Smooth muscle cell (in vitro differentiated cells): ENCODE data around the gene ATP8A2. TPM values are rescaled to one million over a fixed set of nuclear protein-coding genes. Genes with fewer than 3 reads are reported as not detected.

ENCODE experiments used
- DNase-seq: peaks from one replicate; lab custom pipeline; 2025; ENCODE audit not compliant: unreplicated experiment; lab: John Stamatoyannopoulos, UW
- H2AFZ ChIP-seq: fragments of 200-600 bp; sonication (generic); 2 replicates; pipeline ENCODE4 v1.6.0; 2016; ENCODE audit warnings: antibody characterized with exemption, low read depth, mild to moderate bottlenecking
- H3F3A ChIP-seq: fragments of 200-600 bp; sonication (generic); 2 replicates; pipeline ENCODE4 v1.6.0; 2017; ENCODE audit warnings: antibody characterized with exemption, low read depth
- H3K27ac ChIP-seq: fragments of 200-600 bp; sonication (generic); 2 replicates; pipeline ENCODE4 v1.5.1; 2016; ENCODE audit warnings: low read depth, mild to moderate bottlenecking
- H3K27me3 ChIP-seq: fragments of 200-600 bp; sonication (generic); 2 replicates; pipeline ENCODE4 v1.6.1; 2016; ENCODE audit warnings: low read depth, mild to moderate bottlenecking
- H3K36me3 ChIP-seq: fragments of 200-600 bp; sonication (generic); 2 replicates; pipeline ENCODE4 v1.5.1; 2016; ENCODE audit warnings: low read depth
- H3K4me1 ChIP-seq: fragments of 200-600 bp; sonication (generic); 2 replicates; pipeline ENCODE4 v1.5.1; 2016; ENCODE audit warnings: low read depth
- H3K4me2 ChIP-seq: fragments of 200-600 bp; sonication (generic); 2 replicates; pipeline ENCODE4 v1.6.0; 2016; ENCODE audit warnings: mild to moderate bottlenecking
- H3K4me3 ChIP-seq: fragments of 200-600 bp; sonication (generic); 2 replicates; pipeline ENCODE4 v1.5.1; 2016; ENCODE audit warnings: mild to moderate bottlenecking
- H3K79me2 ChIP-seq: fragments of 200-600 bp; sonication (generic); 2 replicates; pipeline ENCODE4 v1.6.0; 2016; ENCODE audit warnings: low read depth, mild to moderate bottlenecking
- H3K9ac ChIP-seq: fragments of 200-600 bp; sonication (generic); 2 replicates; pipeline ENCODE4 v1.6.0; 2016; ENCODE audit warnings: low read depth
- H3K9me3 ChIP-seq: fragments of 200-600 bp; sonication (generic); replicated peaks from 2 replicates; pipeline ENCODE4 v1.5.1; 2016; ENCODE audit warnings: low read depth
- H4K20me1 ChIP-seq: fragments of 200-600 bp; sonication (generic); 2 replicates; pipeline ENCODE4 v1.6.0; 2016; ENCODE audit warnings: low read depth
- CTCF ChIP-seq: fragments of 200-600 bp; sonication (generic); IDR thresholded peaks from 2 replicates; pipeline ENCODE4 v1.5.1; 2017; ENCODE audit warnings: borderline replicate concordance, mild to moderate bottlenecking, antibody characterized with exemption; ENCODE audit not compliant: insufficient read depth, poor library complexity, severe bottlenecking
- WGBS: methylation state at CpG from one replicate; pipeline ENCODE4 v1.1.7; 2016; ENCODE audit warnings: low lambda C conversion rate; 5-methylcytosine and 5-hydroxymethylcytosine counted together
- polyA plus RNA-seq: library from polyadenylated mRNA; unstranded; fragments of >200 nt; fragmentation: Nextera tagmentation; extraction: Ambion mirVana; gene quantifications from 2 replicates; pipeline ENCODE4 v1.2.1, GENCODE V29; 2016
- total RNA-seq: library from RNA; depleted of rRNA; stranded (reverse); fragments of >200 nt; gene quantifications from 2 replicates; pipeline ENCODE4 v1.2.3, GENCODE V29; 2014

The ATP8A2 gene
- total RNA-seq (under 0.01 and 0.04 TPM in 2 replicates), polyA plus RNA-seq (0.06 TPM in 1 of 2 replicates, not detected in the other)

- H3K4me2 ChIP-seq, result peak within 1 kb of the TSS; percentile 89
- H4K20me1 ChIP-seq, result no peaks in the 10 kb centered on the region
- no peaks in the 10 kb centered on the region for H3K36me3 ChIP-seq
- no peaks in the 10 kb centered on the region for H3K79me2 ChIP-seq
- no peak for DNase-seq
- no peak for TF ChIP-seq CTCF
- 3% methylated on average over 20 of the region's 58 CpGs for WGBS
- no peaks in the 10 kb centered on the region for H3K9me3 ChIP-seq
- no peaks in the 10 kb centered on the region for H3F3A ChIP-seq
- peak within 1 kb of the TSS; percentile 62 for H3K4me3 ChIP-seq
- H3K27ac ChIP-seq, result no peak within 1 kb of the TSS
- H3K27me3 ChIP-seq, result peaks cover 79% of the 10 kb centered on the region
- H3K9ac ChIP-seq, result no peak within 1 kb of the TSS
- H2AFZ ChIP-seq, result no peak within 1 kb of the TSS
- H3K4me1 ChIP-seq, result no peaks in the 10 kb centered on the region
These were observed at the start of gene ATP8A2 for GRCh38 chr13:25371875-25372283. Gene ATP8A2, plus strand, starts transcription at chr13:25371974. Its CDS starts 239 bp downstream, at chr13:25372213.

DNA sequence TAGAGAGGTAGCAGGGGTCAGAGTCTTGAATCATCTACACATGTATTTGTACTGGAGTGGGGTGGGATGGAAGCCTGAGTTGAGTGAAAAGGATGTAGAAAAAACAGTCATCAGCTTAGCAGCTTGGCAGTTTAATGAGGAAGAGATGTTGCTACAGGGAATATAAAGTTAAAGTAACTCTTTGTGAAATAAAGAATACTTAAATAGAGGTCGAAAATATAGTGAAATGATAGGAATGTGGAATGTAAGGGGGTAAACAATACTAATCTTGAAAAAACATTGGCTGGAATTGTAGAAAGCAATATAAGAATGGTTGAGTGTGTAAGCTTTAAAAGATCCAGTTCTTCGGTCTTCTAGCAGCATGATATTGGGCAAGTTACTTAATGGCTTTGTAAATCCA, 47.7 kb upstream of the ATP8A2 start:
- Histone ChIP-seq H3K27ac (no peak overlapping the region), H3K4me1 (no peaks in the 10 kb centered on the region), H3K36me3 (peaks cover 60% of the 10 kb centered on the region), H3F3A (no peaks in the 10 kb centered on the region), H4K20me1 (peaks cover 9% of the 10 kb centered on the region), H3K9ac (no peak overlapping the region), H2AFZ (no peak overlapping the region), H3K79me2 (peaks cover 5% of the 10 kb centered on the region), H3K9me3 (no peaks in the 10 kb centered on the region), H3K27me3 (no peaks in the 10 kb centered on the region), H3K4me2 (no peak overlapping the region), H3K4me3 (no peak overlapping the region)
- DNase-seq, result no peak
- 95% methylated on average over 2 of the region's 2 CpGs for WGBS
- no peak for TF ChIP-seq CTCF

- Histone ChIP-seq H3K4me2 (no peak overlapping the region), H3K9me3 (no peaks in the 10 kb centered on the region), H3K4me1 (no peaks in the 10 kb centered on the region), H2AFZ (no peak overlapping the region), H3K36me3 (peaks cover 54% of the 10 kb centered on the region), H3K4me3 (no peak overlapping the region), H3K27me3 (no peaks in the 10 kb centered on the region), H3F3A (no peaks in the 10 kb centered on the region), H3K9ac (no peak overlapping the region), H3K79me2 (peaks cover 8% of the 10 kb centered on the region), H4K20me1 (peaks cover 37% of the 10 kb centered on the region), H3K27ac (peak overlapping the region; percentile 47)
- no peak for TF ChIP-seq CTCF
- DNase-seq, result no peak
- WGBS, result 89% methylated on average over 4 of the region's 4 CpGs
These were observed 42.1 kb upstream of the ATP8A2 start for GRCh38 chr13:25329706-25330105.

DNA sequence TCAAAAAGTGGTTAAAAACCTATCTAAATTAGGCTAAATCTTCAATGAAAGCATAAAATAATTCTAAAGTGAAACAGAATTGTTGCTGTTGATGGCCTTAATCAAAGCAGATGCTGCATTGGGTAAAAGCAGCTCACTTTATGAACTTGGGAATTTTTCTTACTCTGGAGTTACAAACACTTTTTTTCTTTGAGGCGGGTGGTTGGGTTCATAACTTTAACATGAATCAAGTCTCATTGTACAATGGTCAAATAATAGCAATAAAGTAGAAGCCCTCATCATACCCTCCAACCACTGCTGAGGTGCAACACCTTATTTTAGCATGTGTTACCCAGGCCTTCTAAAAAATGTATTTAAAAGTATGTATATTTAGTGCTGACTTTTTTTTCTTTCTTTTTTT, 41.2 kb upstream of the ATP8A2 start:
- Histone ChIP-seq H3K9ac (no peak overlapping the region), H3K4me1 (no peaks in the 10 kb centered on the region), H2AFZ (no peak overlapping the region), H3K4me2 (no peak overlapping the region), H3K9me3 (no peaks in the 10 kb centered on the region), H3K27me3 (no peaks in the 10 kb centered on the region), H3K4me3 (no peak overlapping the region), H3K79me2 (peaks cover 9% of the 10 kb centered on the region), H3K27ac (peak overlapping the region; percentile 47), H3F3A (no peaks in the 10 kb centered on the region), H4K20me1 (peaks cover 44% of the 10 kb centered on the region), H3K36me3 (peaks cover 49% of the 10 kb centered on the region)
- 80% methylated on average over 1 of the region's 1 CpG for WGBS
- no peak for DNase-seq
- no peak for TF ChIP-seq CTCF
